H1 (cell line): ENCODE results near the gene HOXC11. TPM values are rescaled to one million over a fixed set of nuclear protein-coding genes. Genes with fewer than 3 reads are reported as not detected.

Source experiments
- CTCF ChIA-PET: fragments of 300-600 bp; sonication (Branson Sonifier 250); formaldehyde crosslinking; loops from one replicate; lab custom pipeline; 2021; ENCODE audit not compliant: partially characterized antibody; lab: Charles Lee
- POLR2A ChIA-PET: fragments of 300-600 bp; sonication (Branson Sonifier 250); formaldehyde crosslinking; loops from one replicate; lab custom pipeline; 2021; ENCODE audit warnings: inconsistent platforms; ENCODE audit not compliant: partially characterized antibody; lab: Charles Lee
- DNase-seq, 2 experiments: peaks; one replicate each; pipeline versions ENCODE4 v3.0.0 to v3.0.0-alpha.2; 2010 to 2022; ENCODE audit warnings: low spot score in 2 of 2, low read depth in 1 of 2, mixed read lengths in 1 of 2
- FAIRE-seq: peaks from 2 replicates; lab custom pipeline; 2011; peaks lifted over from hg19 to GRCh38; lab: Jason Lieb, UNC
- H2AFZ ChIP-seq: 2 replicates; pipeline ENCODE4 v1.8.1; 2012; ENCODE audit warnings: low read length, inconsistent platforms
- H2AK5ac ChIP-seq: 2 replicates; pipeline ENCODE4 v1.6.1; 2013; ENCODE audit warnings: low read depth, low read length
- H2BK120ac ChIP-seq: replicated peaks from 2 replicates; pipeline ENCODE3; 2013; ENCODE audit warnings: low read depth, low read length, inconsistent platforms
- H2BK12ac ChIP-seq: 2 replicates; pipeline ENCODE4 v1.6.1; 2013; ENCODE audit warnings: low read depth, low read length
- H2BK15ac ChIP-seq: 2 replicates; pipeline ENCODE4 v1.6.1; 2013; ENCODE audit warnings: low read length
- H2BK20ac ChIP-seq: 2 replicates; pipeline ENCODE4 v1.6.1; 2013; ENCODE audit warnings: low read length
- H2BK5ac ChIP-seq: 2 replicates; pipeline ENCODE4 v1.6.1; 2013; ENCODE audit warnings: low read depth, low read length
- H3K14ac ChIP-seq: 2 replicates; pipeline ENCODE4 v1.6.1; 2013; ENCODE audit warnings: inconsistent platforms; ENCODE audit not compliant: insufficient read length
- H3K18ac ChIP-seq: 2 replicates; pipeline ENCODE4 v1.6.1; 2013; ENCODE audit warnings: low read length; ENCODE audit errors: extremely low read depth
- H3K23ac ChIP-seq: 2 replicates; pipeline ENCODE4 v1.6.1; 2013; ENCODE audit warnings: inconsistent platforms; ENCODE audit not compliant: insufficient read length
- H3K23me2 ChIP-seq: 2 replicates; pipeline ENCODE4 v1.6.1; 2013; ENCODE audit warnings: low read depth, low read length
- H3K27ac ChIP-seq: 2 replicates; pipeline ENCODE4 v1.6.1; 2011; ENCODE audit warnings: low read depth, low read length, inconsistent platforms
- H3K27me3 ChIP-seq, 4 experiments: replicated peaks in 1 of 4; 1 replicate in 1 of 4; 2 replicates in 3 of 4; pipeline versions ENCODE4 v1.6.1 to v1.8.1; 2011 to 2013; ENCODE audit warnings: low read length in 3 of 4, mild to moderate bottlenecking in 3 of 4, inconsistent platforms in 2 of 4, mixed read lengths in 2 of 4, moderate library complexity in 1 of 4; ENCODE audit not compliant: control insufficient read depth in 3 of 4, insufficient read depth in 3 of 4; ENCODE audit errors: extremely low read depth in 1 of 4
- H3K36me3 ChIP-seq, 4 experiments: 2 replicates each; pipeline versions ENCODE4 v1.6.1 to v1.8.1; 2011 to 2013; ENCODE audit warnings: mild to moderate bottlenecking in 4 of 4, low read length in 3 of 4, moderate library complexity in 2 of 4, control low read depth in 1 of 4, inconsistent platforms in 1 of 4; ENCODE audit not compliant: insufficient read depth in 4 of 4, control insufficient read depth in 2 of 4
- H3K4ac ChIP-seq: replicated peaks from 2 replicates; pipeline ENCODE3; 2013; ENCODE audit warnings: low read length, low read depth, mixed read lengths, inconsistent platforms; ENCODE audit not compliant: insufficient read length
- H3K4me1 ChIP-seq, 4 experiments: replicated peaks in 1 of 4; 1 replicate in 1 of 4; 2 replicates in 3 of 4; pipeline versions ENCODE4 v1.6.1 to v1.8.1; 2011 to 2013; ENCODE audit warnings: low read length in 3 of 4, inconsistent platforms in 2 of 4, mixed read lengths in 1 of 4; ENCODE audit not compliant: insufficient read depth in 4 of 4, control insufficient read depth in 3 of 4
- H3K4me2 ChIP-seq, 2 experiments: 2 replicates each; pipeline versions ENCODE4 v1.6.1 to v1.8.1; 2011 to 2013; ENCODE audit warnings: low read depth in 2 of 2, low read length in 2 of 2, control low read depth in 1 of 2, inconsistent platforms in 1 of 2, mild to moderate bottlenecking in 1 of 2; ENCODE audit not compliant: insufficient read depth in 1 of 2
- H3K4me3 ChIP-seq, 4 experiments: fragments of 200-600, 300-600 bp in 1 of 4; sonication (generic), shearing (Covaris generic), sonication (Bioruptor Twin) in 1 of 4; 2 replicates each; pipeline versions ENCODE4 v1.5.1 to v1.8.1; 2011 to 2016; ENCODE audit warnings: low read length in 4 of 4, low read depth in 3 of 4, control low read depth in 2 of 4, inconsistent platforms in 2 of 4, mild to moderate bottlenecking in 2 of 4, mixed read lengths in 1 of 4, moderate library complexity in 1 of 4; ENCODE audit not compliant: insufficient read depth in 2 of 4; ENCODE audit errors: extremely low read depth in 1 of 4
- H3K56ac ChIP-seq: replicated peaks from 2 replicates; pipeline ENCODE3; 2013; ENCODE audit warnings: low read depth, mild to moderate bottlenecking, mixed read lengths, low read length, inconsistent platforms; ENCODE audit not compliant: insufficient read length
- H3K79me1 ChIP-seq: 2 replicates; pipeline ENCODE4 v1.6.1; 2013; ENCODE audit warnings: low read depth, low read length, control low read depth
- H3K79me2 ChIP-seq, 2 experiments: 2 replicates each; pipeline versions ENCODE4 v1.6.1 to v1.8.1; 2012 to 2013; ENCODE audit warnings: low read length in 2 of 2, mild to moderate bottlenecking in 2 of 2, inconsistent platforms in 1 of 2; ENCODE audit not compliant: insufficient read depth in 2 of 2, control insufficient read depth in 1 of 2
- H3K9ac ChIP-seq, 4 experiments: replicated peaks in 1 of 4; 1 replicate in 1 of 4; 2 replicates in 3 of 4; pipeline versions ENCODE4 v1.6.1 to v1.8.1; 2011 to 2013; ENCODE audit warnings: low read depth in 3 of 4, low read length in 3 of 4, control low read depth in 2 of 4, mild to moderate bottlenecking in 2 of 4, moderate library complexity in 2 of 4, inconsistent platforms in 1 of 4; ENCODE audit errors: extremely low read depth in 1 of 4
- H3K9me3 ChIP-seq, 2 experiments: 2 replicates each; pipeline versions ENCODE4 v1.6.1 to v1.8.1; 2012 to 2013; ENCODE audit warnings: mild to moderate bottlenecking in 2 of 2, moderate library complexity in 2 of 2, control low read depth in 1 of 2, inconsistent platforms in 1 of 2, low read depth in 1 of 2, low read length in 1 of 2, mixed read lengths in 1 of 2; ENCODE audit not compliant: insufficient read depth in 2 of 2
- H4K20me1 ChIP-seq, 2 experiments: replicated peaks in 1 of 2; 2 replicates each; pipeline versions ENCODE3 to v1.8.1; 2011 to 2013; ENCODE audit warnings: inconsistent platforms in 2 of 2, low read length in 2 of 2, mild to moderate bottlenecking in 1 of 2; ENCODE audit not compliant: insufficient read depth in 2 of 2, control insufficient read depth in 1 of 2
- H4K5ac ChIP-seq: 2 replicates; pipeline ENCODE4 v1.6.1; 2013; ENCODE audit warnings: low read length, low read depth, mixed read lengths, inconsistent platforms; ENCODE audit not compliant: insufficient read length
- H4K8ac ChIP-seq: 2 replicates; pipeline ENCODE4 v1.8.0; 2013; ENCODE audit warnings: mild to moderate bottlenecking, moderate library complexity, low read length, inconsistent platforms; ENCODE audit not compliant: insufficient read depth; ENCODE audit errors: extremely low read depth
- H4K91ac ChIP-seq: replicated peaks from 2 replicates; pipeline ENCODE3; 2013; ENCODE audit warnings: low read length, mixed read lengths, inconsistent platforms; ENCODE audit not compliant: insufficient read length
- RAD21 ChIP-seq, 2 experiments: IDR thresholded peaks in 1 of 2; conservative IDR thresholded peaks in 1 of 2; 2 replicates each; pipeline ENCODE4 v1.6.1; 2011; ENCODE audit warnings: low read depth in 2 of 2, low read length in 2 of 2, improper control_type of control experiment in 1 of 2, inconsistent platforms in 1 of 2, mild to moderate bottlenecking in 1 of 2, moderate library complexity in 1 of 2
- RNF2 ChIP-seq: fragments of 200-900, 300-1000 bp; sonication (generic); IDR thresholded peaks from 2 replicates; pipeline ENCODE4 v1.7.1; 2016; ENCODE audit warnings: borderline replicate concordance, low read depth, mild to moderate bottlenecking, antibody characterized with exemption, low read length; ENCODE audit not compliant: poor library complexity, severe bottlenecking; ENCODE audit errors: missing control alignments
- SIRT6 ChIP-seq: IDR thresholded peaks from one replicate; pipeline ENCODE4 v1.7.1; 2012; ENCODE audit warnings: low read length, inconsistent platforms
- WGBS, 2 experiments: shearing (Covaris generic) in 1 of 2; methylation state at CpG; one replicate each; pipeline versions ENCODE4 v1.1.6 to v1.1.7; 2013 to 2015; ENCODE audit warnings: low lambda C conversion rate in 2 of 2, mixed read lengths in 2 of 2, inconsistent platforms in 1 of 2, low coverage in 1 of 2, missing lambda C conversion rate in 1 of 2; ENCODE audit not compliant: insufficient replicate concordance in 2 of 2, insufficient coverage in 1 of 2, insufficient read length in 1 of 2; ENCODE audit errors: extremely low coverage in 1 of 2, missing lambda C conversion rate in 1 of 2; 5-methylcytosine and 5-hydroxymethylcytosine counted together
- polyA plus RNA-seq, 7 experiments: library from polyadenylated mRNA; depleted of rRNA in 3 of 7; stranded (reverse) in 5 of 7; unstranded in 2 of 7; fragments of >200 nt in 5 of 7; fragments of 200-250 nt in 2 of 7; gene quantifications; 1 replicate in 5 of 7; 2 replicates in 1 of 7; 4 replicates in 1 of 7; pipeline versions ENCODE4 v1.2.1 to v1.2.3, GENCODE V29; 2011 to 2013; ENCODE audit warnings: missing spikeins in 2 of 7, mixed read lengths in 2 of 7
- total RNA-seq: library from RNA; stranded (reverse); fragmentation: NEBNext Ultra II Directional; extraction: Animal tissue kit (Norgen Biotek cat#: 25700); gene quantifications from 2 replicates; pipeline ENCODE4 v1.2.1, GENCODE V29; 2021

Gene HOXC11
- total and polyA plus RNA-seq, 2 of the 8 experiments (the other 6 are each of a cell fraction or from before 2014, with no cell fraction given), result not detected

- H3K4me2 ChIP-seq, result no peak overlapping the region
- no peak overlapping the region for H3K14ac ChIP-seq
- peaks cover 98 to 100% (median 100%) of the 10 kb centered on the region in 4 experiments for H3K27me3 ChIP-seq
- 15% methylated on average over 10 of the region's 10 CpGs; no CpG with 5 or more reads in 1 of the 2 experiments for WGBS, 2 experiments
- no peak overlapping the region for H3K9ac ChIP-seq
- no peaks in the 10 kb centered on the region for H3K23me2 ChIP-seq
- H2BK20ac ChIP-seq, result no peak overlapping the region
- H4K5ac ChIP-seq, result no peak overlapping the region
- FAIRE-seq (no peak), DNase-seq (no peak)
- peaks cover 0 to 16% (median 4%) of the 10 kb centered on the region in 4 experiments; a peak in 6 of 7 replicates for H3K4me1 ChIP-seq
- H4K91ac ChIP-seq, result no peak overlapping the region
- no peak overlapping the region for H2AK5ac ChIP-seq
- no peaks in the 10 kb centered on the region for H3K79me2 ChIP-seq
- H4K20me1 ChIP-seq, result peaks cover 20 to 41% of the 10 kb centered on the region in 2 experiments
- H2BK15ac ChIP-seq, result no peak overlapping the region
- H4K8ac ChIP-seq, result no peak overlapping the region; the same call in 1 of the 2 replicates
- H3K4me3 ChIP-seq, result no peak overlapping the region
- no peak overlapping the region for H2BK5ac ChIP-seq
- no peak overlapping the region for H3K23ac ChIP-seq
- POLR2A ChIA-PET, result interaction anchor here (1.0 to 3.2 kb wide), 2 partner anchors 12 to 15 kb away, joined by 3 to 12 read pairs; partner anchors contain the start of gene HOXC13
- H2AFZ ChIP-seq, result no peak overlapping the region
- peak; percentile 68 for TF ChIP-seq RNF2
- TF ChIP-seq RAD21 (IDR thresholded peaks at IDR 0.05 in 1 of 2, conservative IDR thresholded peaks at IDR 0.05 in 1 of 2; ENCODE audit: low read depth in 2 of 2, low read length in 2 of 2), result peak in 1 of 2 experiments; percentile 24; a peak in 1 of 4 replicates
- TF ChIP-seq SIRT6, result no peak
- TF ChIP-seq, all 59 proteins: peak for 2
- Histone ChIP-seq H3K79me1 (no peaks in the 10 kb centered on the region), H3K27ac (no peak overlapping the region), H3K36me3 (peaks cover 0 to 9% (median 0%) of the 10 kb centered on the region in 4 experiments; a peak in 1 of 8 replicates), H3K9me3 (no peaks in the 10 kb centered on the region; a peak in 1 of 4 replicates), H2BK120ac (no peak overlapping the region), H3K4ac (no peak overlapping the region), H2BK12ac (0 out of 2 replicates have a peak overlapping the region, but pooled peaks have one; percentile 60), H3K18ac (no peak overlapping the region), H3K56ac (no peak overlapping the region)
- CTCF ChIA-PET, result interaction anchor here (0.9 to 2.1 kb wide), 2 partner anchors 12 to 150 kb away, joined by 3 to 6 read pairs; no protein-coding TSS in a partner anchor
Measured at GRCh38 chr12:53950437-53950773, 22.5 kb upstream of the HOXC11 start.
